Adrenal gland (tissue), 12 donors: ENCODE measurements around the gene SGMS1. TPM values are rescaled to one million over a fixed set of nuclear protein-coding genes. Genes with fewer than 3 reads are reported as not detected.

Source experiments
- DNase-seq, 7 donors: peaks; one replicate each; pipeline ENCODE4 v3.0.0-alpha.2; 2019 to 2020
- H3K27ac ChIP-seq, 5 donors: fragments of 200-600 bp; sonication (generic) in 4 of 5; 1 replicate in 3 of 5; 2 replicates in 2 of 5; pipeline versions ENCODE4 v1.5.1 to v1.8.0; 2016 to 2020; ENCODE audit warnings: mild to moderate bottlenecking in 1 of 5
- H3K27me3 ChIP-seq: fragments of 200-600 bp; 2 replicates; pipeline ENCODE4 v1.8.0; 2021
- H3K36me3 ChIP-seq, 2 donors: fragments of 200-600 bp; replicated peaks in 1 of 2; 1 replicate in 1 of 2; 2 replicates in 1 of 2; pipeline versions ENCODE4 v1.5.1 to v1.8.0; 2018 to 2022
- H3K4me1 ChIP-seq, 2 donors: fragments of 200-600 bp; replicated peaks in 1 of 2; 1 replicate in 1 of 2; 2 replicates in 1 of 2; pipeline versions ENCODE4 v1.5.1 to v1.8.0; 2018 to 2021
- H3K4me3 ChIP-seq, 4 donors: fragments of 200-600 bp; sonication (generic) in 3 of 4; one replicate each; pipeline ENCODE4 v1.5.1; 2016 to 2018
- H3K9me3 ChIP-seq, 3 donors: fragments of 200-600 bp; sonication (generic) in 1 of 3; replicated peaks in 1 of 3; 1 replicate in 2 of 3; 2 replicates in 1 of 3; pipeline versions ENCODE4 v1.5.1 to v1.8.0; 2016 to 2021
- CTCF ChIP-seq, 6 experiments: fragments of 450-650 bp in 4 of 6; fragments of 200-600 bp in 2 of 6; sonication (generic) in 1 of 6; IDR thresholded peaks; 1 replicate in 5 of 6; 2 replicates in 1 of 6; pipeline versions ENCODE4 v1.5.1 to v1.8.0; 2016 to 2021; ENCODE audit warnings: antibody characterized with exemption in 6 of 6, mild to moderate bottlenecking in 2 of 6, moderate library complexity in 1 of 6
- POLR2A ChIP-seq, 2 donors: fragments of 450-650 bp; IDR thresholded peaks; one replicate each; pipeline ENCODE4 v1.6.1; 2017; ENCODE audit warnings: antibody characterized with exemption in 2 of 2, mild to moderate bottlenecking in 2 of 2, moderate library complexity in 1 of 2
- WGBS, 4 donors: extraction: QIAGEN DNeasy Blood & Tissue Kit in 2 of 4; methylation state at CpG; one replicate each; pipeline versions ENCODE4 v1.1.5 to v1.1.7; 2013 to 2017; 5-methylcytosine and 5-hydroxymethylcytosine counted together
- intact Hi-C, 2 donors: fragments of 100-400 bp; cut with DNase I; formaldehyde crosslinking; loops; one replicate each; pipeline versions ENCODE4 v1.14.1 to v1.15.0; 2022 to 2023
- polyA plus RNA-seq, 3 donors: library from polyadenylated mRNA; stranded (reverse); fragments of 200-250 nt in 2 of 3; fragments of 350-450 nt in 1 of 3; fragmentation: Illumina TruSeq in 1 of 3; extraction: RNeasy Lipid Tissue Mini Kit (QIAGEN cat#74804) in 1 of 3; gene quantifications; one replicate each; pipeline ENCODE4 v1.2.3, GENCODE V29; 2013 to 2014
- total RNA-seq, 9 donors: library from RNA; depleted of rRNA in 4 of 9; stranded (reverse); fragments of >200 nt in 4 of 9; fragments of 120-200 nt in 1 of 9; fragmentation: NEBNext Ultra II Directional in 1 of 9; extraction: Animal tissue kit (Norgen Biotek cat#: 25700) in 1 of 9; gene quantifications; one replicate each; pipeline versions ENCODE4 v1.1.0 to v1.2.4, GENCODE V29; 2013 to 2023
- donor health status: healthy with polysubstance abuse.
- donor health status: Bipolar disorder and iron deficiency.
- donor health status: DM: yes; HTN: yes; CAD: no.
- donor health status: DM: no; HTN: no; CAD: no.
- donor health status: DM: no; HTN: no; CAD: no.
- donor health status: DM: yes; HTN: yes; CAD: no.

The SGMS1 gene
- total and polyA plus RNA-seq, 12 donors = 9.1 to 152 (median 62.2) TPM

GRCh38 chr10:50596456-50596855 is 27.3 kb downstream of the SGMS1 start:
- Histone ChIP-seq H3K9me3 (no peaks in the 10 kb centered on the region), H3K27ac (no peak overlapping the region), H3K4me3 (no peak overlapping the region), H3K36me3 (no peaks in the 10 kb centered on the region), H3K27me3 (no peaks in the 10 kb centered on the region), H3K4me1 (peaks cover 19 to 26% of the 10 kb centered on the region in 2 donors)
- no peak for DNase-seq
- TF ChIP-seq CTCF (IDR thresholded peaks at IDR 0.05) (no peak), POLR2A (IDR thresholded peaks at IDR 0.05) (no peak)
- intact Hi-C loops = no loop called here
- 92 to 100% (median 97%) methylated on average over 2 of the region's 2 CpGs for WGBS, 4 donors

- Histone ChIP-seq H3K9me3 (no peaks in the 10 kb centered on the region), H3K27ac (no peak overlapping the region), H3K36me3 (no peaks in the 10 kb centered on the region), H3K4me3 (no peak overlapping the region), H3K4me1 (peaks cover 19% of the 10 kb centered on the region in 2 donors), H3K27me3 (no peaks in the 10 kb centered on the region)
- intact Hi-C loops = no loop called here
- WGBS, 4 donors = 93 to 95% (median 95%) methylated on average over 3 of the region's 3 CpGs
- no peak for DNase-seq
- TF ChIP-seq CTCF (IDR thresholded peaks at IDR 0.05) = no peak
Observed at GRCh38 chr10:50595785-50596184, 28.0 kb downstream of the SGMS1 start.

- no peak overlapping the region for H3K4me3 ChIP-seq
- no peaks in the 10 kb centered on the region for H3K9me3 ChIP-seq
- H3K27ac ChIP-seq = peak overlapping the region in 4 of 5 donors; percentile 1 to 86 (median 49)
- H3K4me1 ChIP-seq = peaks cover 7 to 9% of the 10 kb centered on the region in 2 donors
- peak; percentile 43 to 82 (median 66) for DNase-seq
- peaks cover 0 to 10% of the 10 kb centered on the region in 2 donors for H3K36me3 ChIP-seq
- intact Hi-C loops = no loop called here
- TF ChIP-seq CTCF (IDR thresholded peaks at IDR 0.05) (no peak), POLR2A (IDR thresholded peaks at IDR 0.05) (no peak)
- WGBS, 4 donors = 73 to 81% (median 75%) methylated on average over 6 of the region's 6 CpGs
- H3K27me3 ChIP-seq = no peaks in the 10 kb centered on the region
Observed at GRCh38 chr10:50593523-50594376, 30.0 kb downstream of the SGMS1 start.

GRCh38 chr10:50592961-50593418 is 30.8 kb downstream of the SGMS1 start:
- Histone ChIP-seq H3K36me3 (peaks cover 0 to 11% of the 10 kb centered on the region in 2 donors), H3K27me3 (no peaks in the 10 kb centered on the region), H3K4me3 (no peak overlapping the region), H3K27ac (peak overlapping the region in 1 of 5 donors; percentile 86), H3K9me3 (no peaks in the 10 kb centered on the region), H3K4me1 (peaks cover 3 to 9% of the 10 kb centered on the region in 2 donors)
- TF ChIP-seq POLR2A (IDR thresholded peaks at IDR 0.05) (no peak), CTCF (IDR thresholded peaks at IDR 0.05) (no peak)
- intact Hi-C loops = no loop called here
- WGBS, 4 donors = 88 to 95% (median 95%) methylated on average over 7 of the region's 7 CpGs
- no peak for DNase-seq
